ENCODE measurements around the gene C1QTNF2. TPM values are rescaled to one million over a fixed set of nuclear protein-coding genes. Genes with fewer than 3 reads are reported as not detected.

The C1QTNF2 gene
- total RNA-seq, 1 experiment from 2014 or later = not detected

DNA sequence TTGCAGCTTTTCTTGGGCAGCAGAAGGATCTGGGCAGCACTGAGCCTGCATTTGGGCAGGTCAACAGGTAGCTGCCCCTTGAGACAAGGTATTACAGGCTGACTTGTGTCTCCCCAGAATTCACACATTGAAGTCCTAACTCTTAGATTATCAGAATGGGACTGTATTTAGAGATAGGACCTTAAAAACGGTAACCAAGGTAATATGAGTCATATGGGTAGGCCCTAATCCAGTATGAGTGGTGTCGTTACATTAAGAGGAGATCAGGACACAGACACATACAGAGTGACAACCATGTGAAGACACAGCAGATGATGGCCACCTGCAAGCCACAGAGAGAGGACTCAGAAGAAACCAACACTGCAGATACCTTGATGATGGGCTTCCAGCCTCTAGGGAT is 3.2 kb downstream of the C1QTNF2 start:
- no peaks in the 10 kb centered on the region for H3K9me3 ChIP-seq (ENCODE audit: low read length)
- no peaks in the 10 kb centered on the region for H3K79me2 ChIP-seq (ENCODE audit: low read length)
- H3K9ac ChIP-seq (ENCODE audit: low read length) = no peak overlapping the region
- no peaks in the 10 kb centered on the region for H4K20me1 ChIP-seq (ENCODE audit: insufficient read depth, low read depth, low read length)
- H3K4me3 ChIP-seq (ENCODE audit: low read length) = no peak overlapping the region
- no peaks in the 10 kb centered on the region for H3K9me2 ChIP-seq (replicated peaks; ENCODE audit: insufficient read depth, low read length)
- DNase-seq = no peak
- H3K4me2 ChIP-seq (ENCODE audit: low read depth, low read length, poor library complexity, severe bottlenecking) = no peak overlapping the region
- no peaks in the 10 kb centered on the region for H3K4me1 ChIP-seq (ENCODE audit: low read length)
- H3K27ac ChIP-seq (ENCODE audit: low read length) = no peak overlapping the region
- no peaks in the 10 kb centered on the region for H3K36me3 ChIP-seq (ENCODE audit: insufficient read depth, low read length)
- H2AFZ ChIP-seq (ENCODE audit: low read length) = no peak overlapping the region
- H3K27me3 ChIP-seq (ENCODE audit: low read length) = no peaks in the 10 kb centered on the region

DNA sequence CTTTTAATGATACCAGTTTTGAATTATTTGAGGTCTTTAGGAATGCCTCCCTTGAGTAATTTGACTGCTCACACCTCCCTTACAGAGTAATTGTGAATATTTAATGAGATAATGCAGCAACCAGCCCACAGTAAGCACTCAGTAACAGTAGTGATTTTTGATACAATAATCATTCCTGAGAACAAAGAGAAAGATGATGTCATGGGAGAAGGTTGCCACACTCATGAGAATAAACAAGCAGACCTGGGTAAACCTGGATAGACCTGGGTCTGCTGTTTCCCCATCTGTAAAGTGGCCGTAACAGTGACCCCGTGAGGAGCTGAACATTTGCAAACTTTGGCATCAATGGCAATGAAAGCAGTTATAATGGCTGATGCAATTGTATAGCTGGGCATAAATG is 4.2 kb downstream of the C1QTNF2 start:
- Histone ChIP-seq H3K9me2 (replicated peaks; ENCODE audit: insufficient read depth, low read length) (no peaks in the 10 kb centered on the region), H3K9me3 (ENCODE audit: low read length) (no peaks in the 10 kb centered on the region), H3K27ac (ENCODE audit: low read length) (no peak overlapping the region), H3K4me1 (ENCODE audit: low read length) (no peaks in the 10 kb centered on the region), H3K79me2 (ENCODE audit: low read length) (no peaks in the 10 kb centered on the region), H2AFZ (ENCODE audit: low read length) (no peak overlapping the region), H3K4me2 (ENCODE audit: low read depth, low read length, poor library complexity, severe bottlenecking) (no peak overlapping the region), H3K4me3 (ENCODE audit: low read length) (no peak overlapping the region), H4K20me1 (ENCODE audit: insufficient read depth, low read depth, low read length) (no peaks in the 10 kb centered on the region), H3K27me3 (ENCODE audit: low read length) (no peaks in the 10 kb centered on the region), H3K9ac (ENCODE audit: low read length) (no peak overlapping the region), H3K36me3 (ENCODE audit: insufficient read depth, low read length) (no peaks in the 10 kb centered on the region)
- DNase-seq = no peak

DNA sequence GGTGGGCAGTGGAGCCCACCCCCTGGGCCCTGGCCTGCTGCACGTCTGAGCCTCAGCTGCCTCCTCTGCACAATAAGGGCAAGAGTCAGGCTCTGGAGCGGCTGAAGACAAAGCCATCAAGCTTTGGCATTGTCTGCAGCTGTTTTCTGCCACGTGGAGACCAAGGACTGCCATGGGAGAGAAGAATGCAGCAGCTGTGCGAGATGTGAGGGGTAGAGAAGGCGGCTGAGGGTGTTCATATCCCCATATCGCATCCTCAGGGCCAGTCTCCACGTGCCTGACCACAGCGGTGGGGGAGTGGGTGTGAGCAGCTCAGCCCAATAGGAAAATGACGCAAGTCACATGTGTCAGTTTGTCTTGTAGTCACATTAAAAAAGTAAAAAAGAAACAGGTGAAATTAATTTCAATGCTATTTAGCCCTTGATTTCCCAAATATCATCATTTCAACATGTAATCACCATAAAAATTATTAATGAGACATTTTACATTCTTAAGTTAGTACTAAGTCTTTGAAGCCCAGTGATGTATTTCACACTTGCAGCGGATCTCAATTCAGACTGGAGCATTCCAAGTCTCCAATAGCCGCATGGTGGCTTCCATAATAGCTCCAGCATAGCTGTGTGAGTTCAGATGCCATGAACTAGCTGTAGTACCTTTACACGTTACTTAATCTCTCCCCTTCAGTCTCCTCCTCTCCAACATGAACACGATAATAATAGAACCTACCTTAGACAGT is 6.6 kb downstream of the C1QTNF2 start:
- H2AFZ ChIP-seq (ENCODE audit: low read length) = no peak overlapping the region

DNA sequence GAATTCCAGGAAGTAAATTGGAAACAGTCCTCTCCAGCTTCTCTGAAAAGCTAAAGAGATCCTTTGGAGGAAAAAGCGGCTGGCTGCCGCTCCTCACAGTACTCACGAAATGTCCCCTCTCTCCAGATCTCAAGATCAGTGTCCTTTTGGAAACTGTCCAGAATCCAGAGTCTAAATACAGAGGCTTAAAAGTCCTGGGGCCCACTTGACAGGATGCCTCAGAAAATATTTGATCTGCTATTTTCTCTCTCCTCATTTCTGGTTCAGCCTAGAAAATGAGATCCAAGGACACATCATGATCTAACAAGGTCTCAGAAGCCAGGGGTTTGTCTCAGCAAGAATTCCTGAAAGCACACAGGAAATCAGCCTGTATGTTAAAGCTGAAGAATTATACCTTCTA is 7.2 kb downstream of the C1QTNF2 start:
- Histone ChIP-seq H3K4me2 (ENCODE audit: low read depth, low read length, poor library complexity, severe bottlenecking) (no peak overlapping the region), H3K9me3 (ENCODE audit: low read length) (no peaks in the 10 kb centered on the region), H3K9me2 (replicated peaks; ENCODE audit: insufficient read depth, low read length) (no peaks in the 10 kb centered on the region), H3K79me2 (ENCODE audit: low read length) (no peaks in the 10 kb centered on the region), H3K4me1 (ENCODE audit: low read length) (no peaks in the 10 kb centered on the region), H3K27me3 (ENCODE audit: low read length) (no peaks in the 10 kb centered on the region), H3K4me3 (ENCODE audit: low read length) (no peak overlapping the region), H2AFZ (ENCODE audit: low read length) (no peak overlapping the region), H4K20me1 (ENCODE audit: insufficient read depth, low read depth, low read length) (no peaks in the 10 kb centered on the region), H3K27ac (ENCODE audit: low read length) (no peak overlapping the region), H3K9ac (ENCODE audit: low read length) (no peak overlapping the region), H3K36me3 (ENCODE audit: insufficient read depth, low read length) (no peaks in the 10 kb centered on the region)
- no peak for DNase-seq

More for the DNA sequence above, 6.6 kb downstream of the C1QTNF2 start:
- Histone ChIP-seq H3K27ac (ENCODE audit: low read length) (no peak overlapping the region), H3K9me3 (ENCODE audit: low read length) (no peaks in the 10 kb centered on the region), H3K4me3 (ENCODE audit: low read length) (no peak overlapping the region), H4K20me1 (ENCODE audit: insufficient read depth, low read depth, low read length) (no peaks in the 10 kb centered on the region), H3K9me2 (replicated peaks; ENCODE audit: insufficient read depth, low read length) (no peaks in the 10 kb centered on the region), H3K4me2 (ENCODE audit: low read depth, low read length, poor library complexity, severe bottlenecking) (no peak overlapping the region), H3K9ac (ENCODE audit: low read length) (no peak overlapping the region), H3K4me1 (ENCODE audit: low read length) (no peaks in the 10 kb centered on the region), H3K27me3 (ENCODE audit: low read length) (no peaks in the 10 kb centered on the region), H3K36me3 (ENCODE audit: insufficient read depth, low read length) (no peaks in the 10 kb centered on the region), H3K79me2 (ENCODE audit: low read length) (no peaks in the 10 kb centered on the region)
- no peak for DNase-seq

DNA sequence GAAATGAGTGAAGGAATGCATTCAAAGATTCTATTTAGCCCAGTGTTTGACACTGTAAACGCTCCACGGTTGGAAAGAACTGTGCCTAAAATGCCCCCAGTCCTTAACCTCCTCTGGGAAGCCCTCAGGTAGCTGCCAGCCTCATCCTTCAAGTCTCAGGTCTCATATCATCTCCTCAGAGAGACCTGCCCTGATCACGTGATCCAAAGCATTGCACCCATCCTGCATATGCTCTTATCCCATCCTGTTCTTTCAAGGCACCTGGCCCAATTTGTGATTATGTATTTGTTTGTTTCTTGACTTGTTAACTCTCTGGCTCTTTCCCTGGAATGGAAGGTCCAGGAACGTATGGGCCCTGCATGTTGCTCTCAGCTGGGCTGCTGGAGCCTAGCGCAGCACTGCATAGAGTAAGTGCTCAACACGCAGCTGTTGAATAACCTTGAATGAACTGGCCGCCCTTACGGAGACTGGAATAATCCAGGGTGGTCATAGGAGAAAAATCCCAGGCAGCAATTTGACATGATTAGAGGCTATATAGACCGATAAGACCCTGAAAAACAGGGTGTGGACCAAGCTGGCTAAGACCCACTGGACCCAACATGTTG is 8.7 kb downstream of the C1QTNF2 start:
- Histone ChIP-seq H3K36me3 (ENCODE audit: insufficient read depth, low read length) (no peaks in the 10 kb centered on the region), H3K9me3 (ENCODE audit: low read length) (no peaks in the 10 kb centered on the region), H2AFZ (ENCODE audit: low read length) (no peak overlapping the region), H3K4me1 (ENCODE audit: low read length) (no peaks in the 10 kb centered on the region), H3K9me2 (replicated peaks; ENCODE audit: insufficient read depth, low read length) (no peaks in the 10 kb centered on the region), H3K79me2 (ENCODE audit: low read length) (no peaks in the 10 kb centered on the region), H3K27ac (ENCODE audit: low read length) (no peak overlapping the region), H3K9ac (ENCODE audit: low read length) (no peak overlapping the region), H3K4me3 (ENCODE audit: low read length) (no peak overlapping the region), H4K20me1 (ENCODE audit: insufficient read depth, low read depth, low read length) (no peaks in the 10 kb centered on the region), H3K4me2 (ENCODE audit: low read depth, low read length, poor library complexity, severe bottlenecking) (no peak overlapping the region), H3K27me3 (ENCODE audit: low read length) (no peaks in the 10 kb centered on the region)
- no peak for DNase-seq

DNA sequence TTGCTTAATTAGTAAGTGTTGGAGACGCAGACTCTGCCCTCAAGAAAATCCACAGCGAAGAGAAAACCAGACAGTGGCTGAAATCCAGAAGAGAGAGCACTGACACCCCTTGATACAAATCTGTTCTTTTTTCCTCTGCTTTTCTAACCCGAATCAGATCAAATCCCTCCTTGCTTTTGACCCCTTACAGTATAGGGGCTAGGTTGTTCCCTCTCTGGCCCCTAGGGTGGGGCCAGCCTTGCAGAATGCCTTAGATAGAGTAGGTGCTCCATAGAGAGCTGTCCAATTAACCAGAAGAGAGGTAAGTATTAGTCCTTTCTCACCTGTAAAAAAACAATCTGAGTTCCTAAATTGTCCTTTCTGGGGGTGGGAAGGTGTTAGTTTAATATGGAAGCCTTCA is 10.1 kb downstream of the C1QTNF2 start:
- H3K9ac ChIP-seq (ENCODE audit: low read length) = no peak overlapping the region
- no peaks in the 10 kb centered on the region for H3K79me2 ChIP-seq (ENCODE audit: low read length)
- H2AFZ ChIP-seq (ENCODE audit: low read length) = no peak overlapping the region
- H3K4me1 ChIP-seq (ENCODE audit: low read length) = no peaks in the 10 kb centered on the region
- no peak overlapping the region for H3K4me2 ChIP-seq (ENCODE audit: low read depth, low read length, poor library complexity, severe bottlenecking)
- H3K27me3 ChIP-seq (ENCODE audit: low read length) = no peaks in the 10 kb centered on the region
- H4K20me1 ChIP-seq (ENCODE audit: insufficient read depth, low read depth, low read length) = no peaks in the 10 kb centered on the region
- no peaks in the 10 kb centered on the region for H3K9me3 ChIP-seq (ENCODE audit: low read length)
- no peak overlapping the region for H3K27ac ChIP-seq (ENCODE audit: low read length)
- no peaks in the 10 kb centered on the region for H3K9me2 ChIP-seq (replicated peaks; ENCODE audit: insufficient read depth, low read length)
- no peaks in the 10 kb centered on the region for H3K36me3 ChIP-seq (ENCODE audit: insufficient read depth, low read length)
- no peak overlapping the region for H3K4me3 ChIP-seq (ENCODE audit: low read length)
- DNase-seq = no peak

DNA sequence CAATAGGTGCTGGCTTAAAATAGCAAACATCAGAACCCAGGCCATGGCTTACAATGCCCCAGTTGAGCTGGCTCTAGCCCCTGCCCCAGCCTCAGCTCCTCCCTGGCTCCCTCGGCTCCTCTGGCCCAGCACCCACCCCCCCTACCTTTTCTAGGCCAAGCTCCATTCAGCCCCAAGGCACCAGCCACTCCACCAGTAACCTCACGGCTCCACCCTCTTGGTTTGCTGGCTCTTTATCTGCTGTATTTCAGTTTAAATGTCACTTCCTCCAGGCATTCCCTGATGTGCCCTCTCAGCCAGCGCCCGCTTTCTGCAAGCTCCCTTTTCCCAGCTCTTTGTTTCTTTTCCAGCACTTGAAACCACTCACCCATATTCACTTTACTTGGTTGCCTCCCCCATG is 10.6 kb downstream of the C1QTNF2 start:
- H3K9ac ChIP-seq (ENCODE audit: low read length) = no peak overlapping the region
- no peak overlapping the region for H2AFZ ChIP-seq (ENCODE audit: low read length)
- H3K4me3 ChIP-seq (ENCODE audit: low read length) = no peak overlapping the region
- no peaks in the 10 kb centered on the region for H3K9me2 ChIP-seq (replicated peaks; ENCODE audit: insufficient read depth, low read length)
- H3K27ac ChIP-seq (ENCODE audit: low read length) = no peak overlapping the region
- H3K79me2 ChIP-seq (ENCODE audit: low read length) = no peaks in the 10 kb centered on the region
- no peaks in the 10 kb centered on the region for H3K36me3 ChIP-seq (ENCODE audit: insufficient read depth, low read length)
- DNase-seq = no peak
- no peaks in the 10 kb centered on the region for H3K27me3 ChIP-seq (ENCODE audit: low read length)
- no peaks in the 10 kb centered on the region for H3K4me1 ChIP-seq (ENCODE audit: low read length)
- H3K4me2 ChIP-seq (ENCODE audit: low read depth, low read length, poor library complexity, severe bottlenecking) = no peak overlapping the region
- no peaks in the 10 kb centered on the region for H4K20me1 ChIP-seq (ENCODE audit: insufficient read depth, low read depth, low read length)
- H3K9me3 ChIP-seq (ENCODE audit: low read length) = no peaks in the 10 kb centered on the region

DNA sequence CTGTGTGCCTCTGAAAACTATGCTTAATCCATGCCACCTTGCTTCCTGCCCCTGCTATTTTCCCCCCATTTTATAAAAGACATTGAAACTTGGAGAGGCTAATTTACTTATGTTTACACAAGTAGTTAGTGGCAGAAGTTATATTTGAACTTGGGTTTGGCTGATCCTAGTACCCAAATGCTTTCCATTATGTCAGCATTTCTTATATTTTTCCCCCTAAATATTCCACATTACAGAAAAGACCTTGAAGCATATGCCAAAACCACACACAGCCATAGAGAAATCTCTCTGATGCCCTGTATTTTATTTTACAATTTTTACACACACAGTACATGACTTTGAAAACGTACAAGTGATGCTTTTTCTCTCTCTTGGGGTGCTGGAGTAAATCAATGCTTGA is 11.2 kb downstream of the C1QTNF2 start:
- Histone ChIP-seq H3K27me3 (ENCODE audit: low read length) (no peaks in the 10 kb centered on the region), H3K79me2 (ENCODE audit: low read length) (no peaks in the 10 kb centered on the region), H3K9me3 (ENCODE audit: low read length) (no peaks in the 10 kb centered on the region), H3K9me2 (replicated peaks; ENCODE audit: insufficient read depth, low read length) (no peaks in the 10 kb centered on the region), H3K36me3 (ENCODE audit: insufficient read depth, low read length) (no peaks in the 10 kb centered on the region), H3K27ac (ENCODE audit: low read length) (no peak overlapping the region), H4K20me1 (ENCODE audit: insufficient read depth, low read depth, low read length) (no peaks in the 10 kb centered on the region), H3K4me2 (ENCODE audit: low read depth, low read length, poor library complexity, severe bottlenecking) (no peak overlapping the region), H3K9ac (ENCODE audit: low read length) (no peak overlapping the region), H3K4me1 (ENCODE audit: low read length) (no peaks in the 10 kb centered on the region), H3K4me3 (ENCODE audit: low read length) (no peak overlapping the region), H2AFZ (ENCODE audit: low read length) (no peak overlapping the region)
- DNase-seq = no peak

All from Karpas-422 (cell line).